Endothelial cell (in vitro differentiated cells): ENCODE data around the gene ITPR3. TPM values are rescaled to one million over a fixed set of nuclear protein-coding genes. Genes with fewer than 3 reads are reported as not detected.
A peak's percentile ranks its signal among the peaks of the same experiment; 100 is the strongest.

ENCODE experiments used
- DNase-seq: peaks from one replicate; pipeline ENCODE4 v3.0.0; 2021; ENCODE audit warnings: low spot score
- H3K27ac Mint-ChIP-seq: one replicate; pipeline ENCODE4 v1.8.0; 2021; ENCODE audit warnings: mixed read lengths, inconsistent platforms; ENCODE audit not compliant: unreplicated experiment
- H3K27me3 Mint-ChIP-seq: one replicate; pipeline ENCODE4 v1.8.0; 2021; ENCODE audit warnings: mild to moderate bottlenecking, moderate library complexity, mixed read lengths, inconsistent platforms; ENCODE audit not compliant: unreplicated experiment
- H3K36me3 Mint-ChIP-seq: one replicate; pipeline ENCODE4 v1.8.0; 2021; ENCODE audit warnings: mild to moderate bottlenecking, low read depth, mixed read lengths, inconsistent platforms; ENCODE audit not compliant: unreplicated experiment
- H3K4me1 Mint-ChIP-seq: one replicate; pipeline ENCODE4 v1.8.0; 2021; ENCODE audit warnings: mild to moderate bottlenecking, mixed read lengths, inconsistent platforms; ENCODE audit not compliant: unreplicated experiment
- H3K4me3 Mint-ChIP-seq: one replicate; pipeline ENCODE4 v1.8.0; 2021; ENCODE audit warnings: mild to moderate bottlenecking, mixed read lengths, inconsistent platforms; ENCODE audit not compliant: unreplicated experiment
- H3K9me3 Mint-ChIP-seq: one replicate; pipeline ENCODE4 v1.8.0; 2021; ENCODE audit warnings: mixed read lengths, inconsistent platforms; ENCODE audit not compliant: unreplicated experiment
- total RNA-seq: library from RNA; stranded (reverse); fragmentation: NEBNext Ultra II Directional; extraction: Animal tissue kit (Norgen Biotek cat#: 25700); gene quantifications from one replicate; pipeline ENCODE4 v1.2.1, GENCODE V29; 2021; ENCODE audit not compliant: unreplicated experiment
- TF ChIP-seq, protein P1 (sequence below): fragments of 200-600 bp; sonication (generic); IDR thresholded peaks from one replicate; pipeline ENCODE4 v1.5.0; 2021; ENCODE audit warnings: antibody characterized with exemption; ENCODE audit not compliant: unreplicated experiment

ITPR3 gene
- total RNA-seq, 1 donor from 2014 or later = 124 TPM

DNA sequence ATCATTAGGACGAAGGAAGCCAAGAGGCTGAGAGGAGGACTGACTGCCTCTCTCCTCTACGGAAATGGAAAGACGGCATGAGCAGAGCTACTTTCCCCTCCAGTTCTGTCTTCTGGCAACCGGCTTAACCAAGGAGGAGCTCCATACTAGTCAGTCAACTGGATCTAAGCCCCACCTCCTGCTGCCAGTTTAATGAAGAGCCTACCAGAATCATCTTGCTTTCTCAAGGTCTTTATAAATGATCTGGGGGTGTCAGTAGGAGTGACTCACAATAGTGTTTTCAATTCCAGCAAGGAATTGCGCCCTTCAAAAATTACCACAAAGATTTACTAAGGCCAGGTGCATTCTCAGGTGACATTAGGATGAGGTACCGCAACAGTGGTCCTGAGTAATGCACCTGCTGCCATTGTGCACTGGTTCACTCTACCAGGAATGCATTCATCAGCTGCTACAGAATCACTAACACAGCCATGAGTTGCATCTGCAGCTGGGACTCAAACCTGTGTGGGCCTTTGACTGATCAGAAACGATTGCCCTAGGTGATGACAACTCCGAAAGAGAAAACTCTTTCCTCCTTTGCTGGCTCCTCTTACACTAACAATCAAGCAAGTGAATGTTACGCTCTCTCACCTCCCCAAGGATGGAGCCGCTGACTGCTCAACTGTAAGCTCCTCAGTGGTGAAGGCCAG, 87.5 kb downstream of the ITPR3 start:
- Mint-ChIP-seq H3K27me3 (peaks cover 6% of the 10 kb centered on the region), H3K27ac (no peak overlapping the region), H3K4me1 (peaks cover 26% of the 10 kb centered on the region), H3K9me3 (no peaks in the 10 kb centered on the region), H3K36me3 (peaks cover 28% of the 10 kb centered on the region), H3K4me3 (no peak overlapping the region)
- TF ChIP-seq, protein P1, sequence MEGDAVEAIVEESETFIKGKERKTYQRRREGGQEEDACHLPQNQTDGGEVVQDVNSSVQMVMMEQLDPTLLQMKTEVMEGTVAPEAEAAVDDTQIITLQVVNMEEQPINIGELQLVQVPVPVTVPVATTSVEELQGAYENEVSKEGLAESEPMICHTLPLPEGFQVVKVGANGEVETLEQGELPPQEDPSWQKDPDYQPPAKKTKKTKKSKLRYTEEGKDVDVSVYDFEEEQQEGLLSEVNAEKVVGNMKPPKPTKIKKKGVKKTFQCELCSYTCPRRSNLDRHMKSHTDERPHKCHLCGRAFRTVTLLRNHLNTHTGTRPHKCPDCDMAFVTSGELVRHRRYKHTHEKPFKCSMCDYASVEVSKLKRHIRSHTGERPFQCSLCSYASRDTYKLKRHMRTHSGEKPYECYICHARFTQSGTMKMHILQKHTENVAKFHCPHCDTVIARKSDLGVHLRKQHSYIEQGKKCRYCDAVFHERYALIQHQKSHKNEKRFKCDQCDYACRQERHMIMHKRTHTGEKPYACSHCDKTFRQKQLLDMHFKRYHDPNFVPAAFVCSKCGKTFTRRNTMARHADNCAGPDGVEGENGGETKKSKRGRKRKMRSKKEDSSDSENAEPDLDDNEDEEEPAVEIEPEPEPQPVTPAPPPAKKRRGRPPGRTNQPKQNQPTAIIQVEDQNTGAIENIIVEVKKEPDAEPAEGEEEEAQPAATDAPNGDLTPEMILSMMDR = no peak
- no peak for DNase-seq

DNA sequence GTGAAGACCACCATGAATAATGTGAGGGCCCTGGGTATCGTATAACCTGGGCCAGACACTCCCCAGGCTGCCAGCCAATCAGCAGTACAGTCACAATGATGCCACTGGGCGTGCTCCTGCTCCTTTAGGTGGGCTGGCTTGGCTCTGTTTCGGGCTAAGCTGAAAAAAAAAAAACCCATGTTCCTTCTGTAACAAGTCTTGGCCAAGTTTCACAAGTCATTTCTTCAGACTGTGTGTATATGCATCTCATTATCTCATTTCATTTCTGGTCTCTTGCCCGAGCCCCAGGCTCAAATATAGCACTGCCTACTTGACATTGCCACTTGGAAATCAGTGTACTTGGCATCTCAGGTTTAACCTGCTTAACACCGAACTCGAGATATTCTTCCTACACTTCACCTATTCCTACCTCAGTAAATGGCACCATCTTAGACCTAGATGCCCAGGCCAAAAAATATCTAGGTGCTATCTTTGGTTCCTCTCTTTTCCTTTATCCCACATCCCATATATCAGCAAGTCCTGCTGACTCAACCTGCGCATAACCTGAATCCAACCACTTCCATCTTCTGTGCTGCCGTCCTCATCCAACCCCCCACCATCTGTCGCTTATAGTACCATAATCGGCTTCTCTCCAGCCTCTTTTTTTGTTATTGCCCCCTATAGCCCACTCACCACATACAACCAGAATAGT, 88.6 kb downstream of the ITPR3 start:
- Mint-ChIP-seq H3K4me3 (peak overlapping the region; percentile 78), H3K27ac (no peak overlapping the region), H3K4me1 (peaks cover 19% of the 10 kb centered on the region), H3K9me3 (no peaks in the 10 kb centered on the region), H3K27me3 (peaks cover 5% of the 10 kb centered on the region), H3K36me3 (peaks cover 18% of the 10 kb centered on the region)
- no peak for DNase-seq
- TF ChIP-seq, protein P1 = no peak

DNA sequence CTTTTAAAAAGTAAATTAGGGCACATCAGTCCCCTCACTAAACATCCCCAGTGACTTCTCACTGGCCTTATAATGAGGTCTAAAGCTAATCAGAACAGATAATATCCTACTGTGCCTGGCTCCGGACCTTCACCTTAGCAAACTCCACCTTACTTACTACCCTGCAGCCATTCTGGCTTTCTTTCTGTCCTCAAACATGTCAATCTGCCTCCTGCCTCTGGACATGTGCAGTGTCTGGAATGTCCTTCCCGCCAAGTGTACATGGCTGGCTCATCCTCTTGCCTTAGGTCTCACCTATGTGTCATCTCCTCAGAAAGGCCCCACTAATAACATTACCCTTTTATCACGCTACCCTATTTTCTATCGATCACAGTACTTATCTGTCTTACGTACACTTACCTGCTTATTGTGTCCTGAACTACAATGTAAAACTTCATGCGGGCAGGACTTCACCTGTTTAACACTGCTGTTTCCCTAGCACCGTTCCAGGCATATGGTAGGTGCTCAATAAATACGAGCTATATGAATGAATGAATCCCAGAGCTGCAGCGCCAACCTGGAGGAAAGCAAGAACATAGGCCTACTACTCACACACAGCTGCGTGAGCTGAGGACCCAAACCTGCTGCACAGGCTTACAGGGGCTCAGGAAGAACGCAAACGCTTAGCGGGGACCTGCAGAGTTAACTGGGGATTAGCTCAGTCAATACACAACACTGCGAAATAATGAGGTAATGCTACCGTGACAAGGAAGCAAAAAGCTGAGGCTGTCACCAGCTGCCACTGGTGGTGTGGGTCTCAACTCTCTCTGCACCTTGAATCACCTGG, 89.4 kb downstream of the ITPR3 start:
- Mint-ChIP-seq H3K27ac (peak overlapping the region; percentile 58), H3K4me1 (peaks cover 17% of the 10 kb centered on the region), H3K36me3 (peaks cover 18% of the 10 kb centered on the region), H3K4me3 (peak overlapping the region; percentile 93), H3K9me3 (no peaks in the 10 kb centered on the region), H3K27me3 (peaks cover 5% of the 10 kb centered on the region)
- TF ChIP-seq, protein P1 = no peak
- no peak for DNase-seq

DNA sequence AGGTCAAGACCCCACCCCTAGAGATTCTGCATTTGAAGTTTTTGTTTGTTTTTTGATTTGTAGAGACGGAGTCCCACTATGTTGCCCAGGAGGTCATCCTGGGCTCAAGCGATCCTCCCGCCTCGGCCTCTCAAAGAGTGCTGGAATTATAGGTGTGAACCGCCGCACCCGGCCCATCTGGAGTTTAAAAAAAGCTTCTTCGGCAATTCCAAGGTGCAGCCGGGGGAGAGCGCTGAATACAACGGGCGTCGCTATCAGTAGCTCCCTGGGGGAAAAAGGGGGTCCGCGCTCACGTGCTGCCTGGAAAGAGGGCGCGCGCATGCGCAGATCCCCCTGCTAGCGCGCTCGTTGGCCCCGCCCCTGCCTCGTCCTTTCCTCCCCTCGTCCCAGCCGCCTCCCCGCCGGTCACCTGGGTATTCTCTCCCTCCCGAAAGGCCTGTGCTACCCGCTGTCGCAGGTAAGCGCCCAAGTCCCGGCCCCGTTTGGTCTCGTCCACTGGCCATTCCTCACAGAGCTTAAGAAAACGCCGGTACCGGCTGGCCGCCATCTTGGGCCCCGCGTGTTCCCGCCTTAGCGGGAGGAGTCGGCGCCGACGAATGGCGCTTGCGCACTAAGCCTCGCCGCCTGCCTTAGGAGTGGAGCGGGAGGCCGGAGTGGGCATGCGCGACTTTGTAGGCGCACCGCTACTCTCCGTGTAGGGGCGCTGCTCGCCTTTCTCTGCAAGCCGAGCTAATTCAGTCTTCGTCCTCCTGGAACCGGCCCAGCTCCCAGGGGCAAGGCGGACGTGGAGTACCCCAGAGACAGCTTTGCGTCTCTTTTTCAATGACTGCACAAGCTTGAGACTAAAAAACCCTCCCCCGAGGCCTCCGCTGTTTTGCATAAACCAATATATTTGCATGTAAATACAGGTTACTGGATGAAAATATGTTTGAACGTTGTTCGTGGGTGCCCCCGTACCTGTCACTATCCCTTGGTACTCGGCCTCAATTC, 90.3 kb downstream of the ITPR3 start, which contains the start of gene UQCC2:
UQCC2 (minus strand) TSS at position 561 of the 990 bp plus-strand sequence; CDS start at position 547, 14 bp downstream.
- Mint-ChIP-seq H3K9me3 (no peaks in the 10 kb centered on the region), H3K36me3 (peaks cover 13% of the 10 kb centered on the region), H3K4me3 (peak within 1 kb of the TSS; percentile 93), H3K4me1 (peaks cover 17% of the 10 kb centered on the region), H3K27ac (peak within 1 kb of the TSS; percentile 85), H3K27me3 (peaks cover 5% of the 10 kb centered on the region)
- TF ChIP-seq, protein P1 = no peak
- peak; percentile 97 for DNase-seq
